ENCODE results near the gene RWDD2A. TPM values are rescaled to one million over a fixed set of nuclear protein-coding genes. Genes with fewer than 3 reads are reported as not detected.

Gene RWDD2A
- total and polyA plus RNA-seq, 9 of the 15 experiments (the other 6 are each of a cell fraction or from before 2014, with no cell fraction given) = 1.6 to 4.7 (median 2.1) TPM

GRCh38 chr6:83190626-83191025 lies 2.5 kb upstream of the RWDD2A start:
- no peak for ATAC-seq
- H4K20me1 ChIP-seq (replicated peaks; ENCODE audit: control insufficient read depth, insufficient read depth, low read length) = 0 out of 2 replicates have a peak, but pooled peaks cover 3% of the 10 kb centered on the region
- H3K36me3 ChIP-seq (ENCODE audit: control insufficient read depth, insufficient read depth, low read length) = peaks cover 51% of the 10 kb centered on the region
- H3K9me1 ChIP-seq (ENCODE audit: control insufficient read depth, insufficient read depth, low read length) = no peaks in the 10 kb centered on the region
- CTCF ChIA-PET (ENCODE audit: low intra/inter-chr PET ratio) = no interaction called here
- BruUV-seq (replicated peaks) = no TSS peak
- H3K4me1 ChIP-seq (replicated peaks in 1 of 2; ENCODE audit: control insufficient read depth in 2 of 2, insufficient read depth in 2 of 2, low read length in 2 of 2) = peaks cover 6 to 14% of the 10 kb centered on the region in 2 experiments; a peak in 4 of 5 replicates
- peaks cover 42% of the 10 kb centered on the region for H3K79me2 ChIP-seq (ENCODE audit: control insufficient read depth, insufficient read depth, low read length)
- DNase-seq (ENCODE audit: extremely low read depth in 1 of 4, low spot score in 3 of 4) = no peak
- H2AFZ ChIP-seq (ENCODE audit: low read depth, low read length) = no peak overlapping the region
- H3K4me2 ChIP-seq (ENCODE audit: insufficient read depth, low read length) = no peak overlapping the region
- intact Hi-C loops (cut with micrococcal nuclease) = no loop called here
- in situ Hi-C loops (cut with MboI) = loop anchor here (25.0 kb wide), 1 partner anchor 953 kb away; the partner anchor contains the start of gene IBTK
- 92% methylated on average over 6 of the region's 6 CpGs for WGBS (ENCODE audit: insufficient coverage, low coverage, missing lambda C conversion rate)
- H3K9ac ChIP-seq (ENCODE audit: insufficient read depth in 1 of 2, low read depth in 2 of 2, low read length in 2 of 2) = no peak overlapping the region
- POLR2A ChIA-PET = interaction anchor here (0.8 to 1.7 kb wide), 3 partner anchors 9 to 40 kb away, joined by 3 to 5 read pairs (median 5); no protein-coding TSS in a partner anchor
- no peaks in the 10 kb centered on the region for H3K9me3 ChIP-seq (replicated peaks; ENCODE audit: control insufficient read depth, insufficient read depth, low read depth, low read length)
- no peak overlapping the region for H3K4me3 ChIP-seq
- FAIRE-seq = no peak
- H3K27ac ChIP-seq (ENCODE audit: extremely low read depth, low read depth, low read length) = no peak overlapping the region
- no peaks in the 10 kb centered on the region for H3K27me3 ChIP-seq (ENCODE audit: control insufficient read depth in 2 of 2, insufficient read depth in 2 of 2, low read length in 2 of 2)
- no peak for TF ChIP-seq PCBP2 (IDR thresholded peaks at IDR 0.05; ENCODE audit: low read depth, low read length, poor library complexity, severe bottlenecking)
- no peak for TF ChIP-seq U2AF2 (optimal IDR thresholded peaks at IDR 0.05; ENCODE audit: low read depth, low read length)
- no peak for TF ChIP-seq ETV1 (tag; conservative IDR thresholded peaks at IDR 0.05; ENCODE audit: low read depth)
- TF ChIP-seq CBX1 (IDR thresholded peaks at IDR 0.05; ENCODE audit: low read depth) = no peak
- TF ChIP-seq RREB1 (CRISPR knock-in tag; IDR thresholded peaks at IDR 0.05) = no peak
- no peak for TF ChIP-seq SIRT6 (IDR thresholded peaks at IDR 0.05; ENCODE audit: low read depth, low read length)
- TF ChIP-seq, protein P1, sequence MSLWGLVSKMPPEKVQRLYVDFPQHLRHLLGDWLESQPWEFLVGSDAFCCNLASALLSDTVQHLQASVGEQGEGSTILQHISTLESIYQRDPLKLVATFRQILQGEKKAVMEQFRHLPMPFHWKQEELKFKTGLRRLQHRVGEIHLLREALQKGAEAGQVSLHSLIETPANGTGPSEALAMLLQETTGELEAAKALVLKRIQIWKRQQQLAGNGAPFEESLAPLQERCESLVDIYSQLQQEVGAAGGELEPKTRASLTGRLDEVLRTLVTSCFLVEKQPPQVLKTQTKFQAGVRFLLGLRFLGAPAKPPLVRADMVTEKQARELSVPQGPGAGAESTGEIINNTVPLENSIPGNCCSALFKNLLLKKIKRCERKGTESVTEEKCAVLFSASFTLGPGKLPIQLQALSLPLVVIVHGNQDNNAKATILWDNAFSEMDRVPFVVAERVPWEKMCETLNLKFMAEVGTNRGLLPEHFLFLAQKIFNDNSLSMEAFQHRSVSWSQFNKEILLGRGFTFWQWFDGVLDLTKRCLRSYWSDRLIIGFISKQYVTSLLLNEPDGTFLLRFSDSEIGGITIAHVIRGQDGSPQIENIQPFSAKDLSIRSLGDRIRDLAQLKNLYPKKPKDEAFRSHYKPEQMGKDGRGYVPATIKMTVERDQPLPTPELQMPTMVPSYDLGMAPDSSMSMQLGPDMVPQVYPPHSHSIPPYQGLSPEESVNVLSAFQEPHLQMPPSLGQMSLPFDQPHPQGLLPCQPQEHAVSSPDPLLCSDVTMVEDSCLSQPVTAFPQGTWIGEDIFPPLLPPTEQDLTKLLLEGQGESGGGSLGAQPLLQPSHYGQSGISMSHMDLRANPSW (CRISPR knock-in tag; IDR thresholded peaks at IDR 0.05) = no peak
- no peak for TF ChIP-seq ZNF143 (CRISPR knock-in tag; IDR thresholded peaks at IDR 0.05)
- TF ChIP-seq KLF13 (tag; IDR thresholded peaks at IDR 0.05; ENCODE audit: borderline replicate concordance, low read depth) = no peak
- no peak for TF ChIP-seq SMAD1 (IDR thresholded peaks at IDR 0.05; ENCODE audit: low read depth, low read length, partially characterized antibody)
- TF ChIP-seq ZNF408 (CRISPR knock-in tag; IDR thresholded peaks at IDR 0.05; ENCODE audit: low read depth) = no peak
- TF ChIP-seq ETS2 (tag; IDR thresholded peaks at IDR 0.05; ENCODE audit: borderline replicate concordance, poor library complexity, severe bottlenecking) = no peak
- TF ChIP-seq ATF4 (CRISPR knock-in tag; IDR thresholded peaks at IDR 0.05) = no peak

Data from K562 (cell line).